Breast epithelium (tissue), 4 donors: ENCODE measurements around the gene TBX15. TPM values are rescaled to one million over a fixed set of nuclear protein-coding genes. Genes with fewer than 3 reads are reported as not detected.

ENCODE experiments used
- DNase-seq, 2 donors: peaks; one replicate each; pipeline ENCODE4 v3.0.0-alpha.2; 2019; ENCODE audit warnings: low spot score in 2 of 2
- H3K27ac ChIP-seq, 2 donors: fragments of 200-600 bp; sonication (generic) in 1 of 2; one replicate each; pipeline ENCODE4 v1.5.1; 2016 to 2019; ENCODE audit warnings: mild to moderate bottlenecking in 1 of 2
- H3K27me3 ChIP-seq, 2 donors: fragments of 200-600 bp; sonication (generic) in 1 of 2; one replicate each; pipeline versions ENCODE4 v1.5.1 to v1.6.0; 2017 to 2019; ENCODE audit warnings: control low read depth in 1 of 2, mild to moderate bottlenecking in 1 of 2
- H3K36me3 ChIP-seq: fragments of 200-600 bp; one replicate; pipeline ENCODE4 v1.5.1; 2019
- H3K4me1 ChIP-seq, 2 donors: fragments of 200-600 bp; sonication (generic); one replicate each; pipeline ENCODE4 v1.5.1; 2016 to 2019; ENCODE audit warnings: control low read depth in 1 of 2
- H3K4me3 ChIP-seq, 3 donors: fragments of 200-600 bp; sonication (generic); 1 replicate in 2 of 3; 2 replicates in 1 of 3; pipeline ENCODE4 v1.5.1; 2016 to 2019; ENCODE audit warnings: mild to moderate bottlenecking in 3 of 3, moderate library complexity in 2 of 3
- H3K9me3 ChIP-seq, 2 donors: fragments of 200-600 bp; sonication (generic) in 1 of 2; one replicate each; pipeline ENCODE4 v1.5.1; 2016 to 2019; ENCODE audit warnings: control low read depth in 1 of 2
- CTCF ChIP-seq, 3 donors: fragments of 450-650 bp; IDR thresholded peaks; one replicate each; pipeline ENCODE4 v1.5.1; 2016 to 2017; ENCODE audit warnings: antibody characterized with exemption in 3 of 3, mild to moderate bottlenecking in 3 of 3, moderate library complexity in 3 of 3
- POLR2A ChIP-seq: fragments of 450-650 bp; IDR thresholded peaks from one replicate; pipeline ENCODE4 v1.6.1; 2016; ENCODE audit warnings: antibody characterized with exemption, mild to moderate bottlenecking, moderate library complexity
- POLR2AphosphoS5 ChIP-seq, 3 donors: sonication (generic); formaldehyde crosslinking; IDR thresholded peaks; one replicate each; pipeline ENCODE4 v1.6.1; 2017; ENCODE audit warnings: antibody characterized with exemption in 3 of 3
- intact Hi-C: fragments of 100-400 bp; cut with DNase I; formaldehyde crosslinking; loops from one replicate; pipeline ENCODE4 v1.15.1; 2023; ENCODE audit warnings: low total_unique reads
- total RNA-seq, 3 donors: library from RNA; depleted of rRNA; stranded (reverse); fragments of >200 nt; gene quantifications; one replicate each; pipeline ENCODE4 v1.1.0, GENCODE V29; 2016

Gene TBX15
- total RNA-seq, 3 donors from 2014 or later = 5.9 to 60.0 (median 34.1) TPM

- Histone ChIP-seq H3K4me3 (peak overlapping the region in 1 of 3 donors; percentile 11), H3K9me3 (no peaks in the 10 kb centered on the region), H3K27ac (no peak overlapping the region), H3K4me1 (peaks cover 0 to 1% of the 10 kb centered on the region in 2 donors), H3K36me3 (no peaks in the 10 kb centered on the region), H3K27me3 (peaks cover 0 to 94% of the 10 kb centered on the region in 2 donors)
- no peak for DNase-seq
- intact Hi-C loops = no loop called here
- TF ChIP-seq CTCF (IDR thresholded peaks at IDR 0.05) (no peak), POLR2AphosphoS5 (IDR thresholded peaks at IDR 0.05) (no peak), POLR2A (no peak)
Observed at GRCh38 chr1:118992868-118993699, 4.9 kb upstream of the TBX15 start.

GRCh38 chr1:118992237-118992825, 4.2 kb upstream of the TBX15 start:
- TF ChIP-seq CTCF (IDR thresholded peaks at IDR 0.05) (no peak), POLR2A (no peak), POLR2AphosphoS5 (IDR thresholded peaks at IDR 0.05) (no peak)
- intact Hi-C loops = no loop called here
- H3K4me1 ChIP-seq = peaks cover 0 to 6% of the 10 kb centered on the region in 2 donors
- H3K27ac ChIP-seq = no peak overlapping the region
- no peak for DNase-seq
- peaks cover 0 to 94% of the 10 kb centered on the region in 2 donors for H3K27me3 ChIP-seq
- H3K9me3 ChIP-seq = no peaks in the 10 kb centered on the region
- H3K4me3 ChIP-seq = no peak overlapping the region
- no peaks in the 10 kb centered on the region for H3K36me3 ChIP-seq

- Histone ChIP-seq H3K27ac (no peak overlapping the region), H3K27me3 (peaks cover 0 to 95% of the 10 kb centered on the region in 2 donors), H3K9me3 (no peaks in the 10 kb centered on the region), H3K36me3 (no peaks in the 10 kb centered on the region), H3K4me1 (peaks cover 0 to 6% of the 10 kb centered on the region in 2 donors), H3K4me3 (no peak overlapping the region)
- intact Hi-C loops = no loop called here
- TF ChIP-seq POLR2AphosphoS5 (IDR thresholded peaks at IDR 0.05) (no peak), CTCF (IDR thresholded peaks at IDR 0.05) (no peak), POLR2A (no peak)
- no peak for DNase-seq
Observed at GRCh38 chr1:118991448-118991847, 3.3 kb upstream of the TBX15 start.

GRCh38 chr1:118990513-118991152, 2.5 kb upstream of the TBX15 start:
- intact Hi-C loops = no loop called here

GRCh38 chr1:118989878-118990378, 1.8 kb upstream of the TBX15 start:
- Histone ChIP-seq H3K36me3 (no peaks in the 10 kb centered on the region), H3K27ac (peak overlapping the region in 1 of 2 donors; percentile 94), H3K4me3 (peak overlapping the region in 1 of 3 donors; percentile 84), H3K27me3 (peaks cover 0 to 98% of the 10 kb centered on the region in 2 donors), H3K4me1 (peaks cover 0 to 6% of the 10 kb centered on the region in 2 donors), H3K9me3 (no peaks in the 10 kb centered on the region)
- intact Hi-C loops = no loop called here
- DNase-seq = no peak
- TF ChIP-seq CTCF (IDR thresholded peaks at IDR 0.05) = no peak
- no peak for TF ChIP-seq POLR2AphosphoS5 (IDR thresholded peaks at IDR 0.05)
- TF ChIP-seq POLR2A = no peak

More at GRCh38 chr1:118990513-118991152, 2.5 kb upstream of the TBX15 start:
- H3K4me3 ChIP-seq = no peak overlapping the region
- H3K9me3 ChIP-seq = no peaks in the 10 kb centered on the region
- H3K4me1 ChIP-seq = peaks cover 0 to 6% of the 10 kb centered on the region in 2 donors
- peak overlapping the region in 1 of 2 donors; percentile 94 for H3K27ac ChIP-seq
- TF ChIP-seq POLR2A (no peak), POLR2AphosphoS5 (IDR thresholded peaks at IDR 0.05) (peak in 1 of 3 donors; percentile 39)
- H3K36me3 ChIP-seq = no peaks in the 10 kb centered on the region
- peaks cover 0 to 95% of the 10 kb centered on the region in 2 donors for H3K27me3 ChIP-seq
- no peak for DNase-seq
